Caco-2 (cell line): Measurements from ENCODE around the gene DMAC2. TPM values are rescaled to one million over a fixed set of nuclear protein-coding genes. Genes with fewer than 3 reads are reported as not detected.
"Not testable (repeated sequence)": the region's sequence is repeated elsewhere in the genome, so short reads cannot be mapped to it uniquely, and the experiment has no call there.

ENCODE experiments used
- Bru-seq: library from RNA; stranded (reverse); fragments of 400-500 nt; gene quantifications from one replicate; lab custom pipeline; 2021; lab: Mats Ljungman, UMichigan
- BruChase-seq, 2 experiments: library from RNA; stranded (reverse); fragments of 400-500 nt; gene quantifications; one replicate each; lab custom pipeline; 2021; lab: Mats Ljungman, UMichigan
- BruUV-seq: library from RNA; stranded (reverse); fragments of 400-500 nt; replicated peaks from 2 replicates; lab custom pipeline; 2021; lab: Mats Ljungman, UMichigan
- CTCF ChIA-PET: fragments of 300-600 bp; sonication (Branson Sonifier 250); formaldehyde crosslinking; loops from one replicate; lab custom pipeline; 2022; ENCODE audit warnings: antibody characterized with exemption; lab: Charles Lee
- POLR2A ChIA-PET: fragments of 300-600 bp; sonication (Branson Sonifier 250); formaldehyde crosslinking; loops from one replicate; lab custom pipeline; 2022; ENCODE audit warnings: antibody characterized with exemption; lab: Charles Lee
- DNase-seq, 2 experiments: peaks; one replicate each; pipeline versions ENCODE4 v3.0.0 to v3.0.0-alpha.2; 2020 to 2022
- H3K27me3 ChIP-seq: replicated peaks from 2 replicates; pipeline ENCODE4 v1.6.0; 2011; ENCODE audit warnings: low read length; ENCODE audit not compliant: control insufficient read depth, insufficient read depth
- H3K36me3 ChIP-seq: 2 replicates; pipeline ENCODE4 v1.5.1; 2011; ENCODE audit warnings: low read length; ENCODE audit not compliant: control insufficient read depth, insufficient read depth
- H3K4me1 ChIP-seq: fragments of 250-450 bp; sonication (Bioruptor Pico); 2 replicates; pipeline ENCODE4 v1.5.1; 2020; ENCODE audit warnings: mild to moderate bottlenecking
- H3K4me3 ChIP-seq: 2 replicates; pipeline ENCODE4 v1.5.1; 2011; ENCODE audit warnings: low read depth, mild to moderate bottlenecking, control low read depth, low read length
- H3K9me3 ChIP-seq: fragments of 250-450 bp; sonication (Bioruptor Pico); 2 replicates; pipeline ENCODE4 v1.5.1; 2020; ENCODE audit warnings: mild to moderate bottlenecking, moderate library complexity
- H3K27ac Mint-ChIP-seq: one replicate; pipeline ENCODE4 v1.8.0; 2022; ENCODE audit warnings: mixed read lengths; ENCODE audit not compliant: unreplicated experiment
- H3K27me3 Mint-ChIP-seq: one replicate; pipeline ENCODE4 v1.8.0; 2022; ENCODE audit warnings: mixed read lengths; ENCODE audit not compliant: insufficient read depth, unreplicated experiment
- H3K36me3 Mint-ChIP-seq: one replicate; pipeline ENCODE4 v1.8.0; 2022; ENCODE audit warnings: mild to moderate bottlenecking, mixed read lengths; ENCODE audit not compliant: insufficient read depth, unreplicated experiment
- H3K4me1 Mint-ChIP-seq: one replicate; pipeline ENCODE4 v1.8.0; 2022; ENCODE audit warnings: low read depth, mixed read lengths; ENCODE audit not compliant: unreplicated experiment
- H3K4me3 Mint-ChIP-seq: one replicate; pipeline ENCODE4 v1.8.0; 2022; ENCODE audit warnings: mild to moderate bottlenecking, moderate library complexity, mixed read lengths; ENCODE audit not compliant: unreplicated experiment
- H3K9me3 Mint-ChIP-seq: one replicate; pipeline ENCODE4 v1.8.0; 2022; ENCODE audit warnings: mixed read lengths; ENCODE audit not compliant: unreplicated experiment
- intact Hi-C: fragments of 100-400 bp; cut with micrococcal nuclease; formaldehyde crosslinking; loops from one replicate; pipeline ENCODE4 v1.10.0; 2022; ENCODE audit not compliant: unreplicated experiment
- long read RNA-seq: library from polyadenylated mRNA; stranded (forward); transcript quantifications from one replicate; pipeline ENCODE4 v2.0.0, GENCODE V29; 2022
- total RNA-seq: library from RNA; stranded (reverse); gene quantifications from 2 replicates; pipeline ENCODE4 v1.2.3, GENCODE V29; 2022
- TF ChIP-seq, protein P1 (sequence below), 2 experiments: fragments of 200-600 bp in 1 of 2; IDR thresholded peaks; 1 replicate in 1 of 2; 2 replicates in 1 of 2; pipeline versions ENCODE4 v1.5.1 to v1.8.0; 2011 to 2022; ENCODE audit warnings: antibody characterized with exemption in 1 of 2, control low read depth in 1 of 2, inconsistent platforms in 1 of 2, low read depth in 1 of 2, low read length in 1 of 2, mild to moderate bottlenecking in 1 of 2, moderate library complexity in 1 of 2; ENCODE audit not compliant: insufficient read depth in 1 of 2, severe bottlenecking in 1 of 2, unreplicated experiment in 1 of 2

Gene DMAC2
- 75.9 and 85.0 TPM in 2 replicates for total RNA-seq
- percentile 78 among the genes with signal in this experiment for Bru-seq, nascent RNA
- percentile 77 among the genes with signal in this experiment for BruChase-seq, experiment 1, labeled RNA remaining after a 2-hour chase
- BruChase-seq, experiment 2, labeled RNA remaining after a 6-hour chase, result percentile 90 among the genes with signal in this experiment
- long read RNA-seq, transcript DMAC2-208 (5 exons, 979 nt), result minor isoform, 43 of 166 reads
- long read RNA-seq, transcript DMAC2-204 (4 exons, 1,454 nt), result minor isoform, 7 of 166 reads
- long read RNA-seq, transcript DMAC2-201 (6 exons, 1,692 nt), result major isoform, 64 of 166 reads
- long read RNA-seq, partial matches to known transcripts, result 28 of 166 reads
- long read RNA-seq, other reads (novel, unspliced or antisense), result 17 of 166 reads

- CTCF ChIA-PET, result interaction anchor here (0.6 to 2.1 kb wide), 15 partner anchors 9 to 1019 kb away, joined by 3 to 22 read pairs (median 4); partner anchors contain the start of gene B3GNT8
Observed at GRCh38 chr19:41439441-41440222, at the start of gene DMAC2. Gene DMAC2, minus strand, starts transcription at chr19:41439912. Its CDS starts 13 bp downstream, at chr19:41439899.

DNA sequence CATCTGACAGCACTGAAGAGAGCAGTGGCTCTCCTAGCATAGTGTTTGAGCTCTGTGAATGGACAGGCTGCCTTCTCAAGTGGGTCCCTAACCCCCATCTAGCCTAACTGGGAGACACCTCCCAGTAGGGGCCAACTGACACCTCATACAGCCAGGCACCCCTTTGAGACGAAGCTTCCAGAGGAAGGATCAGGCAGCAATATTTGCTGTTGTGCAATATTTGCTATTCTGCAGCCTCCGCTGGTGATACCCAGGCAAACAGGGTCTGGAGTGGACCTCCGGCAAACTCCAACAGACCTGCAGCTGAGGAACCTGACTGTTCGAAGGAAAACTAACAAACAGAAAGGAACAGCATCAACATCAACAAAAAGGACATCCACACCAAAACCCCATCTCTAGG is 47.2 kb upstream of the DMAC2 start:
- POLR2A ChIA-PET, CTCF ChIA-PET: not testable (repeated sequence)

More at GRCh38 chr19:41439441-41440222, at the start of gene DMAC2:
- H3K27me3 ChIP-seq, result no peaks in the 10 kb centered on the region
- H3K4me3 ChIP-seq, result peak within 1 kb of the TSS; percentile 96
- Mint-ChIP-seq H3K27ac (no peak within 1 kb of the TSS), H3K27me3 (peaks cover 8% of the 10 kb centered on the region), H3K4me1 (peaks cover 6% of the 10 kb centered on the region), H3K4me3 (no peak within 1 kb of the TSS), H3K9me3 (no peaks in the 10 kb centered on the region), H3K36me3 (peaks cover 14% of the 10 kb centered on the region)
- H3K36me3 ChIP-seq, result peaks cover 1% of the 10 kb centered on the region; the same call in 1 of the 2 replicates
- DNase-seq, result peak; percentile 95 to 98
- H3K4me1 ChIP-seq, result no peaks in the 10 kb centered on the region
- TF ChIP-seq, protein P1, sequence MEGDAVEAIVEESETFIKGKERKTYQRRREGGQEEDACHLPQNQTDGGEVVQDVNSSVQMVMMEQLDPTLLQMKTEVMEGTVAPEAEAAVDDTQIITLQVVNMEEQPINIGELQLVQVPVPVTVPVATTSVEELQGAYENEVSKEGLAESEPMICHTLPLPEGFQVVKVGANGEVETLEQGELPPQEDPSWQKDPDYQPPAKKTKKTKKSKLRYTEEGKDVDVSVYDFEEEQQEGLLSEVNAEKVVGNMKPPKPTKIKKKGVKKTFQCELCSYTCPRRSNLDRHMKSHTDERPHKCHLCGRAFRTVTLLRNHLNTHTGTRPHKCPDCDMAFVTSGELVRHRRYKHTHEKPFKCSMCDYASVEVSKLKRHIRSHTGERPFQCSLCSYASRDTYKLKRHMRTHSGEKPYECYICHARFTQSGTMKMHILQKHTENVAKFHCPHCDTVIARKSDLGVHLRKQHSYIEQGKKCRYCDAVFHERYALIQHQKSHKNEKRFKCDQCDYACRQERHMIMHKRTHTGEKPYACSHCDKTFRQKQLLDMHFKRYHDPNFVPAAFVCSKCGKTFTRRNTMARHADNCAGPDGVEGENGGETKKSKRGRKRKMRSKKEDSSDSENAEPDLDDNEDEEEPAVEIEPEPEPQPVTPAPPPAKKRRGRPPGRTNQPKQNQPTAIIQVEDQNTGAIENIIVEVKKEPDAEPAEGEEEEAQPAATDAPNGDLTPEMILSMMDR (IDR thresholded peaks at IDR 0.05; ENCODE audit: insufficient read depth in 1 of 2, low read depth in 1 of 2, low read length in 1 of 2, severe bottlenecking in 1 of 2, unreplicated experiment in 1 of 2), result peak; percentile 20 to 58
- H3K9me3 ChIP-seq, result no peaks in the 10 kb centered on the region
- intact Hi-C loops, result loop anchor here (2.0 kb wide), 1 partner anchor 75 kb away; the partner anchor contains the start of gene B9D2
- TSS peak; percentile 95 for BruUV-seq
- POLR2A ChIA-PET, result interaction anchor here (0.5 to 1.5 kb wide), 20 partner anchors 9 to 840 kb away, joined by 3 to 34 read pairs (median 4); partner anchors contain the start of genes B3GNT8, B9D2 and BCKDHA

DNA sequence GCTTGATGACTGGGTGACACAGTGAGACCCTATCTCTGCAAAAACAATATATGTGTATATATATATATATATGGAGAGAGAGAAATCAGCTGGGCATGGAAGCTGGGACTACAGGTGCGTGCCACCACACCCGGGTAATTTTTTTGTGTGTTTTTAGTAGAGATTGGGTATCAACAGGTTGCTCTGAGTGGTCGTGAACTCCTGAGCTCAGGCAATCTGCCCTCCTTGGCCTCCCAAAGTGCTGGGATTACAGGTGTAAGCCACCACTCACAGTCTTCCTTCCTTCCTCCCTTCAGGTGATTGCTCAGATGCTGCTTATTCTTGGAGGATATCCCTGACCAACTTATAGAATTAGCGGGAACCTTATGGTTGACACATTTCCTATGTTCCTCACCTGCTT is 45.1 kb upstream of the DMAC2 start:
- no peaks in the 10 kb centered on the region for H3K27me3 ChIP-seq
- no peak overlapping the region for H3K4me3 Mint-ChIP-seq
- no peaks in the 10 kb centered on the region for H3K36me3 Mint-ChIP-seq
- H3K9me3 ChIP-seq, result no peaks in the 10 kb centered on the region
- H3K27me3 Mint-ChIP-seq, result peaks cover 24% of the 10 kb centered on the region
- H3K4me3 ChIP-seq, result no peak overlapping the region
- TF ChIP-seq, protein P1 (IDR thresholded peaks at IDR 0.05; ENCODE audit: insufficient read depth in 1 of 2, low read depth in 1 of 2, low read length in 1 of 2, severe bottlenecking in 1 of 2, unreplicated experiment in 1 of 2), result no peak
- H3K4me1 Mint-ChIP-seq, result no peaks in the 10 kb centered on the region
- CTCF ChIA-PET, result no interaction called here
- no peaks in the 10 kb centered on the region for H3K36me3 ChIP-seq
- POLR2A ChIA-PET, result no interaction called here
- no peak overlapping the region for H3K27ac Mint-ChIP-seq
- DNase-seq, result no peak
- H3K9me3 Mint-ChIP-seq, result peaks cover 9% of the 10 kb centered on the region
- intact Hi-C loops, result no loop called here
- H3K4me1 ChIP-seq, result no peaks in the 10 kb centered on the region
- BruUV-seq, result no TSS peak

More for the DNA sequence above, 47.2 kb upstream of the DMAC2 start:
- H3K9me3 Mint-ChIP-seq, DNase-seq, H3K4me1 Mint-ChIP-seq, H3K4me3 ChIP-seq, H3K4me1 ChIP-seq, H3K4me3 Mint-ChIP-seq, H3K27ac Mint-ChIP-seq, H3K36me3 ChIP-seq, intact Hi-C loops, H3K9me3 ChIP-seq, BruUV-seq, H3K36me3 Mint-ChIP-seq, H3K27me3 ChIP-seq: not testable (repeated sequence)
- peaks cover 21% of the 10 kb centered on the region for H3K27me3 Mint-ChIP-seq
